Common myeloid progenitor, CD34-positive (primary cell): ENCODE measurements around the gene KHDRBS2.
A peak's percentile ranks its signal among the peaks of the same experiment; 100 is the strongest.

ENCODE experiments used
- CTCF ChIA-PET: fragments of 350-600 bp; sonication (Branson Sonifier 250); formaldehyde crosslinking; loops from one replicate; lab custom pipeline; 2021; ENCODE audit warnings: antibody characterized with exemption; lab: Charles Lee
- POLR2A ChIA-PET: fragments of 350-600 bp; sonication (Branson Sonifier 250); formaldehyde crosslinking; loops from one replicate; lab custom pipeline; 2021; ENCODE audit warnings: antibody characterized with exemption; lab: Charles Lee
- DNase-seq, 3 donors: peaks; one replicate each; pipeline versions ENCODE4 v3.0.0 to v3.0.0-alpha.2; 2013
- H3K27ac ChIP-seq, 2 experiments: 1 replicate in 1 of 2; 2 replicates in 1 of 2; pipeline ENCODE4 v1.7.0; 2013; ENCODE audit warnings: inconsistent platforms in 2 of 2, low read length in 2 of 2, mild to moderate bottlenecking in 2 of 2, low read depth in 1 of 2, moderate library complexity in 1 of 2; ENCODE audit not compliant: severe bottlenecking in 2 of 2, insufficient read depth in 1 of 2, poor library complexity in 1 of 2
- H3K27me3 ChIP-seq, 5 experiments: replicated peaks in 2 of 5; 1 replicate in 3 of 5; 2 replicates in 2 of 5; pipeline versions ENCODE4 v1.6.1 to v1.7.0; 2013; ENCODE audit warnings: low read length in 4 of 5, mild to moderate bottlenecking in 2 of 5, moderate library complexity in 2 of 5, inconsistent platforms in 1 of 5; ENCODE audit not compliant: insufficient read depth in 5 of 5, control insufficient read depth in 4 of 5
- H3K36me3 ChIP-seq, 4 experiments: 1 replicate in 2 of 4; 2 replicates in 2 of 4; pipeline versions ENCODE4 v1.6.1 to v1.7.0; 2013; ENCODE audit warnings: low read length in 3 of 4, control low read depth in 1 of 4, mild to moderate bottlenecking in 1 of 4; ENCODE audit not compliant: control insufficient read depth in 4 of 4, insufficient read depth in 4 of 4
- H3K4me1 ChIP-seq, 4 experiments: 1 replicate in 3 of 4; 2 replicates in 1 of 4; pipeline versions ENCODE4 v1.6.1 to v1.7.1; 2013; ENCODE audit warnings: low read length in 3 of 4, mild to moderate bottlenecking in 3 of 4, control low read depth in 1 of 4, inconsistent platforms in 1 of 4, moderate library complexity in 1 of 4; ENCODE audit not compliant: control insufficient read depth in 4 of 4, insufficient read depth in 4 of 4; ENCODE audit errors: control extremely low read depth in 1 of 4
- H3K4me3 ChIP-seq, 7 experiments: 1 replicate in 4 of 7; 2 replicates in 3 of 7; pipeline versions ENCODE4 v1.5.1 to v1.7.0; 2013; ENCODE audit warnings: mild to moderate bottlenecking in 7 of 7, low read length in 6 of 7, moderate library complexity in 6 of 7, inconsistent platforms in 2 of 7, low read depth in 2 of 7, control low read depth in 1 of 7; ENCODE audit not compliant: insufficient read depth in 4 of 7, control insufficient read depth in 1 of 7; ENCODE audit errors: extremely low read depth in 1 of 7
- H3K9me3 ChIP-seq, 5 experiments: 1 replicate in 4 of 5; 2 replicates in 1 of 5; pipeline versions ENCODE4 v1.6.1 to v1.7.1; 2013; ENCODE audit warnings: low read length in 4 of 5, mild to moderate bottlenecking in 2 of 5, inconsistent platforms in 1 of 5, low read depth in 1 of 5, moderate library complexity in 1 of 5; ENCODE audit not compliant: control insufficient read depth in 4 of 5, insufficient read depth in 2 of 5; ENCODE audit errors: control extremely low read depth in 1 of 5
- WGBS: methylation state at CpG from one replicate; pipeline ENCODE4 v1.1.5; 2013; ENCODE audit not compliant: insufficient coverage; 5-methylcytosine and 5-hydroxymethylcytosine counted together

Gene KHDRBS2

DNA sequence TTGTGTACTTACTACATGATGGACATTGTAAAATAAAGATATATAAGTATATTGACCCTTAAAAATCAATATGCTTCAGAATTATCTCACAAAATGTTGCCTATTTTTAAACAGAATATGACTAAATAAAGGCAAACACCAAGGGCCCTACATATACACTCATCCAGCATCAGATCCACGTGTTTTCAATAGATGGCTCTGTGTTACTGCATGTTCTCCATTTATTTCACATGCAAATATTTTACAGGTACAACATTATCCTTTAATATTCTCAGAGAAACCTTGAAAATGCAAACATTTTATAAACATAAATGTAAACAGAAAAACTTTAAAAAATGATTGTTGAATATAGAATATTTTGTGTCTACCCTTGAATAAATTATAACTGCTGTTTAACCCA lies 2.9 kb upstream of the KHDRBS2 start:
- Histone ChIP-seq H3K4me1 (peaks cover 3 to 15% (median 13%) of the 10 kb centered on the region in 4 experiments), H3K36me3 (no peaks in the 10 kb centered on the region), H3K9me3 (no peaks in the 10 kb centered on the region), H3K4me3 (no peak overlapping the region), H3K27ac (no peak overlapping the region), H3K27me3 (no peaks in the 10 kb centered on the region)
- DNase-seq, result no peak
- no CpG with 5 or more reads among the region's 1 CpG for WGBS
- POLR2A ChIA-PET, result no interaction called here
- CTCF ChIA-PET, result no interaction called here

DNA sequence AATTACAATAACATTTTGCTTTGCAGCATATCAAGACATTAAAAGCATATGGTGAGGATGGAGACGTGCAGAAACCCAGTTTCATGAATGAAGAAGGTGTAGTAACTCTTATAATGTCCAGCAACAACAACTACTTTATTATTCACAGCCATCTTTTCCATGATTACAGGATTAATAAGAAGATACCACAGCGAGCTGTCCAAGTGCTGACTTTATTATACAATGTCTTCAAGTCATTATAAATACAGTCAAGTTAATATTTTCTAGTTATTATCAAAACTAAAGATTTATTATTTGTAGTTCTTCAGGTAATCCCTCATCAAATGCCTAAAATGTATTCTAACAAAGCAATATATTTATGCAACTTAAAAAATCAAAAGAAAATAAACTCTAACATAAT lies 2.5 kb upstream of the KHDRBS2 start:
- no CpG with 5 or more reads among the region's 2 CpGs for WGBS
- POLR2A ChIA-PET, result no interaction called here
- CTCF ChIA-PET, result no interaction called here
- Histone ChIP-seq H3K36me3 (no peaks in the 10 kb centered on the region), H3K27me3 (no peaks in the 10 kb centered on the region), H3K4me1 (peaks cover 3 to 15% (median 13%) of the 10 kb centered on the region in 4 experiments), H3K9me3 (no peaks in the 10 kb centered on the region), H3K27ac (no peak overlapping the region), H3K4me3 (no peak overlapping the region)
- no peak for DNase-seq

DNA sequence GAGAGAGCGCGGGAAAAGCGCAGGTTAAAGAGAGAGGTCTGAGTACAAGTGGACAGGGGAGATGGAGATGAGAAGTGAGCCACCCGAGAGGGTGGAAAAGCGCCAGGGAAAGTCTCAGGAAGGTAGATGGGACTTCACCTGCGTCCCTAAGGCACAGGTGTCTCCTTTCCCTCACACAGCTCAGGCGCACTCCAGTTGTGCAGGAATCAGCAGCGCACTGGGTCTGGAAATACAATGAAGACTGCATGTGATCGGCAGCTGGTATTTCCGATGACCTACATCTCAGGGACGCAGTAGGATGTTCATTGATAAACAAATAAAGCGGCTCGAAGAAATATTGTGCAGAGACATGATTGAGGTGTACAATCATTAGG lies 432 bp upstream of the KHDRBS2 start:
- POLR2A ChIA-PET, result no interaction called here
- WGBS, result 0% methylated on average over 13 of the region's 13 CpGs

DNA sequence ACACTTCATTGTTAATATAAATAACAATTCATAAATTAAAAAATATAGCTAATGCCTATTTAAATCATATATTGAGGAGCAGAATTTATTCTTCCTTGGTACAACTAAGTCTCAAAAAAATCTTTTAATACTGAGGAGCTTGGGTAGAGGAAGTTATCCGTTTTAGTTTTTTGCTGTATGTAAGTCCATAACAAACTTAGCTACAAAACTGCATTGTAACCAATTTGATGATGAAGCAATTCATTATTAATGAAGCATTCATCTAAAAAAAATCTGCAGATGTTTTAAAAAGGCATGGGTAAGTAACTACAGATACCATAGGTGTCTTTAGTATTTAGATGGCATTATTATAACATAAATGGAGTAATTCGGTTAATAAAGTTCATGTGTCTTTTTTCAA lies 1.3 kb downstream of the KHDRBS2 start:
- Histone ChIP-seq H3K4me3 (peak overlapping the region in 3 of 7 experiments; percentile 76 to 89 (median 81)), H3K9me3 (no peaks in the 10 kb centered on the region), H3K36me3 (no peaks in the 10 kb centered on the region), H3K27me3 (no peaks in the 10 kb centered on the region), H3K27ac (no peak overlapping the region), H3K4me1 (peaks cover 3 to 15% (median 13%) of the 10 kb centered on the region in 4 experiments)
- CTCF ChIA-PET, result interaction anchor here (1.1 to 2.7 kb wide), 5 partner anchors 10 to 475 kb away, joined by 3 to 11 read pairs (median 7); no protein-coding TSS in a partner anchor
- no CpG with 5 or more reads among the region's 2 CpGs for WGBS
- POLR2A ChIA-PET, result no interaction called here
- DNase-seq, result no peak

More for the DNA sequence above, 432 bp upstream of the KHDRBS2 start:
- Histone ChIP-seq H3K4me1 (peaks cover 3 to 15% (median 13%) of the 10 kb centered on the region in 4 experiments), H3K27ac (no peak overlapping the region), H3K36me3 (no peaks in the 10 kb centered on the region), H3K9me3 (no peaks in the 10 kb centered on the region), H3K4me3 (peak overlapping the region; percentile 56 to 89 (median 81)), H3K27me3 (no peaks in the 10 kb centered on the region)
- peak in 2 of 3 donors; percentile 17 to 26 for DNase-seq
- CTCF ChIA-PET, result no interaction called here

DNA sequence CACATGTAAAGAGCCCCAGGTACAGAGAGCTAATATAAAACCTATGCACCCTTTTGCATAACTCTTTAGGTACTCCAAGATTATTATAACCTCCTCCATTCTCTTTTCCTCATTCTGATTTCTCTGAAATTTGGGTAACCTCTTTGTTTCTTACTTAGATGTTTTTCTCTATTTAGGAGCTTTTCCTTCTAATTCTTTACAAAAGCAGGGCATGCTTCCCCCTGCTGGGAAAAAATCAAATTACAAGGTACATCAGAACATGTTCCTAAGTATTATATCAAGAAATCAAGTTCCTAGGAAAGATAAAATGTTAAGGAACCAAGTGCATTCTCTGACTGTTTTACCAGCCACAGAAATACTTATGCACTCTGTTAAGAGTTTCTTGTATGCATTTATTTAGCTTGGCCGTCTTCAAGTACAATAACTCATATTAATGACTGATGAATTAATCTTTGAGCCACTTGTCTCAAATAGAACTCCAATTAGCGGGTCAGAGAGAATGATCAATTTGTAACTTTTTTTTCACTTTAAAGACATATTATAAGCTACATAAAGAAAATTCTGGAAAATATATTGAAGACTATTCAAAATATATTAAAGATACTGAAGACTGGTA lies 2.1 kb downstream of the KHDRBS2 start:
- Histone ChIP-seq H3K4me1 (peaks cover 3 to 15% (median 13%) of the 10 kb centered on the region in 4 experiments), H3K4me3 (peak overlapping the region in 1 of 7 experiments; percentile 11), H3K27me3 (no peaks in the 10 kb centered on the region), H3K36me3 (no peaks in the 10 kb centered on the region), H3K27ac (no peak overlapping the region), H3K9me3 (no peaks in the 10 kb centered on the region)
- ChIA-PET CTCF (interaction anchor here (1.5 to 2.7 kb wide), 4 partner anchors 11 to 474 kb away, joined by 3 to 11 read pairs (median 8); no protein-coding TSS in a partner anchor), POLR2A (no interaction called here)
- WGBS, result no CpG with 5 or more reads among the region's 2 CpGs
- DNase-seq, result peak; percentile 48 to 74 (median 66)

DNA sequence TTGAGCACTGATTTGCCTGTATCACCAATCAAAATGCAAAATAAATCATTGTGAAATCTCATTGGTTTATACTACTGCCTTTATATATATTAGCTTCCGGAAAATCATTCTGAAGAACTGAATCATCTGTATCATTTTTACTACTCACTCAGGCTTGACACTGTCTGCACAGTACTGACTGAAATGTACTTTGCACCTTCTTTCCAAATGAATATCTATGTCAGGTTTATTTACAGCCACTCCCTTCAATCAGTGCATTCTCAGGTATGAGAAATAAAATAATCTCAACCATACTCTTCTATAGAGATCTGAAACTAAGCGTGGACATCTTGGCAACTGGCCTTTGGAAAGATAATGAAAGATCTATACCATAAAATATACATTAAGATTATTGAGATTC lies 2.7 kb downstream of the KHDRBS2 start:
- ChIA-PET POLR2A (no interaction called here), CTCF (interaction anchor here (2.3 to 2.7 kb wide), 3 partner anchors 11 to 474 kb away, joined by 7 to 11 read pairs (median 8); no protein-coding TSS in a partner anchor)
- Histone ChIP-seq H3K9me3 (no peaks in the 10 kb centered on the region), H3K4me1 (peaks cover 3 to 15% (median 13%) of the 10 kb centered on the region in 4 experiments), H3K4me3 (peak overlapping the region in 1 of 7 experiments; percentile 11), H3K36me3 (no peaks in the 10 kb centered on the region), H3K27me3 (no peaks in the 10 kb centered on the region), H3K27ac (no peak overlapping the region)
- 80% methylated on average over 1 of the region's 2 CpGs for WGBS
- no peak for DNase-seq

DNA sequence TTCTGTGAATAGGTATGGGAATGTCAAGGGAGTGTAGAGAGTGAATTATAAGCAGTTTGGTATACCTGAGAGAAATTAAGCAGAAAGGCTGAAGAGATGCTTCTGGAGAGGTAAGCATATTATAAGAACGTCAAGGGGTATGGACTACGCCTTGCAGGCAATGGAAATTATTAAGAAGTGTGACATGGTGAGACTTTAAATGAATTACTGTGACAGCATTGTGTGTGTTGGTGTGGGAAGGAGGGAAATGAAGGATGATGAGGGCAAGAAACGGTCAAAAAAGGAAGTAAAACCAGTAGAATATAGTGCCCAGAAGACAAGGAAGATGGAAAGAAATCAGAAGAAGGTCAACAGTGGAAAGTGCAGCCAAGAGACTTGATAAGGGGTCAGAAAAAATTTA lies 5.9 kb downstream of the KHDRBS2 start:
- Histone ChIP-seq H3K27me3 (no peaks in the 10 kb centered on the region), H3K4me3 (no peak overlapping the region), H3K4me1 (peaks cover 2 to 10% (median 3%) of the 10 kb centered on the region in 4 experiments), H3K27ac (no peak overlapping the region), H3K9me3 (no peaks in the 10 kb centered on the region), H3K36me3 (no peaks in the 10 kb centered on the region)
- no peak for DNase-seq
- CTCF ChIA-PET, result interaction anchor here (0.6 kb wide), 1 partner anchor 471 kb away, joined by 3 read pairs; no protein-coding TSS in a partner anchor
- POLR2A ChIA-PET, result no interaction called here
- WGBS, result 90% methylated on average over 3 of the region's 3 CpGs
